ENCODE measurements around the gene MTG1.

The MTG1 gene

DNA sequence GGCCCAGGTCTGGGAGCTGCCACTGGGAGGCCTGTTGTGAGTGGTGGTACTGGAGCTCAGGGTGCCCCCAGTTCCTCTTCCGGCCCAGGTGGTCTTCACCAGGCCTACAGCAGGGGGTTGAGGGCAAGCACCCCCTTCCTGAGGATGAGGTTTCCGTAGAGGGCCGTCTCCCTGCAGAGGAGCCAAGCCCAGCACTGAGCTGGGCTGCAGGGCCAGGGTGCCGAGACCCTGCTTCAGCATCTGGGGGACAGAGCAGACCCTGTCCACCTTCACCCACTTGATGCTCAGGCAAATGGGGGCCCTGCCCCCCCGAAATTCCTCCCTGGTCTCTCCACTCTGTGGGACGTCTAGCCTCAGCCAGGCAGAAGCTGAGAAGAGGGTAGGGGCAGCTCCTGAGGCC lies 38.7 kb upstream of the MTG1 start:
- DNase-seq (ENCODE audit: low read depth), result no peak
- TF ChIP-seq, protein P1, sequence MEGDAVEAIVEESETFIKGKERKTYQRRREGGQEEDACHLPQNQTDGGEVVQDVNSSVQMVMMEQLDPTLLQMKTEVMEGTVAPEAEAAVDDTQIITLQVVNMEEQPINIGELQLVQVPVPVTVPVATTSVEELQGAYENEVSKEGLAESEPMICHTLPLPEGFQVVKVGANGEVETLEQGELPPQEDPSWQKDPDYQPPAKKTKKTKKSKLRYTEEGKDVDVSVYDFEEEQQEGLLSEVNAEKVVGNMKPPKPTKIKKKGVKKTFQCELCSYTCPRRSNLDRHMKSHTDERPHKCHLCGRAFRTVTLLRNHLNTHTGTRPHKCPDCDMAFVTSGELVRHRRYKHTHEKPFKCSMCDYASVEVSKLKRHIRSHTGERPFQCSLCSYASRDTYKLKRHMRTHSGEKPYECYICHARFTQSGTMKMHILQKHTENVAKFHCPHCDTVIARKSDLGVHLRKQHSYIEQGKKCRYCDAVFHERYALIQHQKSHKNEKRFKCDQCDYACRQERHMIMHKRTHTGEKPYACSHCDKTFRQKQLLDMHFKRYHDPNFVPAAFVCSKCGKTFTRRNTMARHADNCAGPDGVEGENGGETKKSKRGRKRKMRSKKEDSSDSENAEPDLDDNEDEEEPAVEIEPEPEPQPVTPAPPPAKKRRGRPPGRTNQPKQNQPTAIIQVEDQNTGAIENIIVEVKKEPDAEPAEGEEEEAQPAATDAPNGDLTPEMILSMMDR (IDR thresholded peaks at IDR 0.05; ENCODE audit: insufficient read depth, low read depth, low read length, missing control alignments), result no peak
- H3K4me3 ChIP-seq (ENCODE audit: low read depth, low read length), result no peak overlapping the region

DNA sequence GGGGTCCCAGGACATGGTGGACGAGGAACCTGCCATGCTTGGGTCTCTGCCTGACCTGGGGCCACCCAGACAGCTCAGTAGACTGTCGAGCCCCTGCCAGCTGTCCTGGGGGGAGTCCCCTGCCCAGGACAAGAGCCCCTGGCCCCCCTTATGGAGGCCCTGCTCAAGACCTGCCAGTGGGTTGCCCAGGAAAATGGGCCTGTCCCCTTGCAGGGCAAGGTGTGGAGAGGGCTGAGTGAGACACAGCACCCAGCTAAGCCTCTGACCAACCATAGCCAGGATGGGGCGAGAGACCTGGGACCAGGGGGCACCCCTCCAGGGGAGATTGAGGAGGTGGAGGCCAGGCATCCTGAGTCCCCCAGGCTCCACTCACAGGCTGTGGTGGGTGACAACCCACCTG lies 38.0 kb upstream of the MTG1 start:
- TF ChIP-seq, protein P1 (IDR thresholded peaks at IDR 0.05; ENCODE audit: insufficient read depth, low read depth, low read length, missing control alignments), result no peak
- H3K4me3 ChIP-seq (ENCODE audit: low read depth, low read length), result no peak overlapping the region
- no peak for DNase-seq (ENCODE audit: low read depth)

DNA sequence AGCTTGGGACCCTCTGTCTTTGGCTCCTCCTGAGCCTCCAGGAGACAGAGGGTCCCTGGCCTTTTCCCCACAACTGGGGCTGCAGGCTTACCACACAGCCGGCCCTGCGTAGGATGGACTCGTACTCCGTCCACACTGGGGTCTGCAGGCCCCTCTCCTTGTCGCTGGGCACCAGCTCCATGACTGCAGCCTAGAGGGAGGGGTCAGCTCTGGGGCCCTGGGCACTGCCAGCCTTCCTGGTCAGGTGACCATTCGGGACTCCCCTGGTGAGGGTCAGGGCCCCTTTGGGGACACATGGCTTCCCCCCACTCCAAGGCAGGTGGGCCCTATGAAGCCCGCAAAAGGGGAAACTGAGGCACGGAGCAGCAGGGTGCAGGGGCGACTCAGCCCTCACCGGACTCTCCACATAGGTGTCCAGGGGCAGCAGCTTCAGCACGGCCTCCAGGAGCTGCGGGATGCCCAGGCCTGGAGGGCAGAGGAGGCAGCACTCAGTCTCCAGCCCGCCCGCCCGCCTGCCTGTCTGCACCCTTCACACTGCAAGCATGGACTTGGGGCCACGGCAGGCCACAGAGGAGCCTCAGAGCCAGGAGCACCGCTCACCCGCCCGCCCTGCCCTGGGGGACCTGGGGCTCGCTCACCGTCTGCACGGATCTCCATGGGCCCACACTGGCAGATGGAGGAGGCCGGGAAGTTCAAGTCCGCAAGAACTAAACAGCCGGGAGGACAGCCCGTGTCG lies 37.2 kb upstream of the MTG1 start:
- DNase-seq (ENCODE audit: low read depth), result no peak
- H3K4me3 ChIP-seq (ENCODE audit: low read depth, low read length), result peak overlapping the region; percentile 74
- TF ChIP-seq, protein P1 (IDR thresholded peaks at IDR 0.05; ENCODE audit: insufficient read depth, low read depth, low read length, missing control alignments), result no peak

DNA sequence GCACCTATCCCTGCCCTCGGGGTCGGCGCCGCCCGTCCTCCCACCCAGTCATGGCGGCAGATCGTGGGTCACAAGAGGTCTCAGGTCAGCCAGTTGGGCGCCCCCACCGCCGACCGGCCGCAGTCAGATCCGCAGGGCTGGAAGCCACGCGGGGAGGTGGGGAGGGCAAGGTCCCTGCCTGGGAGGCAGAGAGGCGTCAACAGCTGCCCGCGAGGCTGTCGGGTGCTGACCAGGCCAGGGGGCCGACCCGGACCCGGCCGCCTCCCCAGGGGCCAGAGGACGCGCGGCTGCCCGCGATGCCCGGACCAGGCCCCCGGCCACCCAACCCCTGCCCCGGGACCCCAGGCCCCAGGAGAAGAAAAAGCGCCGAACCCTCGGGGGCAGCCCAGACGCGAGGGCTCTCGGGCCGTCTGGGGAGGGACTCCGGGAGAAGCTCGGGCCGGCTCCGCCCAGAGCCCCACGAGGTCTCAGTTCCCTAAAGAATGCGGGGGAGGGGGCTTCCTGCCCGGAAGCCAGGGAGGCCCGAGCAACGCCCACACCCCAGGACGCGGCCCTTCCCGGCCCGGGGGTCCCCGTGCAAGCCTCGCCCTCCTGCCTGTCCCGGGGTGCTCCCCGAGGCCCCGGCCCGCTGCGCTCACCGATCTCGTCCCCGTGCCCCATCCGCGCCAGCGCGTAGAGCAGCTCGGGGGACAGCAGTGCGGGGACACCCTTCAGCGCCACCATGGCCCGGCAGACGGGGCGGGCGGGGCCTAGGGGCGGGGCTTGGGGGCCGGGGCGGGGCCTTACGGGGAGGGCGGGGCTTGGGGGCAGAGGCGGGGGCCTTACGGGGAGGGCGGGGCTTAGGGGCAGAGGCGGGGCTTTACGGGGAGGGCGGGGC lies 36.4 kb upstream of the MTG1 start, which contains the start of gene FUOM:
Gene FUOM, minus strand, starts transcription at position 735 of the 877 bp plus-strand sequence. Its CDS starts 12 bp downstream, at position 723.
- TF ChIP-seq, protein P1 (IDR thresholded peaks at IDR 0.05; ENCODE audit: insufficient read depth, low read depth, low read length, missing control alignments), result no peak
- peak; percentile 84 for DNase-seq (ENCODE audit: low read depth)
- H3K4me3 ChIP-seq (ENCODE audit: low read depth, low read length), result peak within 1 kb of the TSS; percentile 74

DNA sequence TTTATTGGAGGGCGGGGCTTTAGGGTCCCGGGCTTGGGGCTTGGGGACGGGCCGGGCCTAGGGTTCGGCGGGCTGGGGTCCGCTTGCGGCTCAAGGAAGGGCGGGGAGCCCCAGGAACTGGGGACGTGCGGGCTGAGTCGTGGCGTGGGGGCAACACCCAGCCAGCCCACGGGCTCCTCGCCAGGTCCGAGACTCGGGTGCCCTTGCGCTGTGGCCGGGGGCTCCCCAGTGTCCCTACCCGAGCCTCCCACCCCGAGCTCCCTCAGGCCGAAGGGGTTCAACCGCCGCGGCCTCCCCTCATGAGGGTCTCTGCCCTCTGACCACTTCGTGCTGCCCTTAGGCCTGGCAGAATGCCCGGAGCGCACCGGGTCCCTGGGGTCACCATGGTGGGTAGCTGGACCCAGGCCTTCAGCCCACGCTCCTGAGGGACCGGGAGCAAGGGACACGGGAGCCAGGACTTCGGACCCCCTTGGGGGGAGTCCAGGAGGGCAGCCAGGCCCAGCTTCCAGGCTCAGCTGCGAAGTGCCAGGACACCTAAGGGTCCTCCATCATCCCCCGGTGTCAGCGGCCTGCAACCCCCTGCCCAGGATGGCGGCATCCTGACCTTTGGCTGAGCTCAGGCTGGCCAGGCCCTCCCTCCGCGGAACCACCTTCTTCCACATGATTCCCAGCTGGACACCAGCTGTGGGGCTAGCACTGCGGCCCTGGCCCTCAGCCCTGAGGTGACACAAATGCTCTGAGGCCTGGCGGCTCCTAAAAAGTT lies 35.6 kb upstream of the MTG1 start:
- no peak overlapping the region for H3K4me3 ChIP-seq (ENCODE audit: low read depth, low read length)
- TF ChIP-seq, protein P1 (IDR thresholded peaks at IDR 0.05; ENCODE audit: insufficient read depth, low read depth, low read length, missing control alignments), result no peak
- DNase-seq (ENCODE audit: low read depth), result no peak

DNA sequence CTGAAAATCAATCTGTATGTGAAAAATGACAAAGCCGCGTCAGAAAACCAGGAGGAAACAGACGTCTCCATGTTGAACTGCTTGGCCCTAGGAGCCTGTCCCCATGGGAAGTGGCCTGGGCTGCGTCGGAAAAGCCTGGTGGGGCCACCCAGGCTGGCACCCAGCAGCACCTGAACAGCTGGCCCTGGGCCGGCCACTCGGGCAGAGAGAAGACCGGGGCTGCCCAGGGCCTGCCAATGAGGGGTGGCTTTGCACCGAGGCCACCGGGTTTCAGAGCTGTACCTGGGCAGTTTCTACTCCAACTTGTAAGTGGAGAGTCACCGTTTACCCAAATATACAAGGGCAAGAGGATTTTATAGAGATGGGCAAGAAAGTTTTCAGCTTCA lies 35.0 kb upstream of the MTG1 start:
- TF ChIP-seq, protein P1 (IDR thresholded peaks at IDR 0.05; ENCODE audit: insufficient read depth, low read depth, low read length, missing control alignments), result no peak
- H3K4me3 ChIP-seq (ENCODE audit: low read depth, low read length), result no peak overlapping the region
- no peak for DNase-seq (ENCODE audit: low read depth)
